ENCODE data around the gene ANKRD12.

The ANKRD12 gene

DNA sequence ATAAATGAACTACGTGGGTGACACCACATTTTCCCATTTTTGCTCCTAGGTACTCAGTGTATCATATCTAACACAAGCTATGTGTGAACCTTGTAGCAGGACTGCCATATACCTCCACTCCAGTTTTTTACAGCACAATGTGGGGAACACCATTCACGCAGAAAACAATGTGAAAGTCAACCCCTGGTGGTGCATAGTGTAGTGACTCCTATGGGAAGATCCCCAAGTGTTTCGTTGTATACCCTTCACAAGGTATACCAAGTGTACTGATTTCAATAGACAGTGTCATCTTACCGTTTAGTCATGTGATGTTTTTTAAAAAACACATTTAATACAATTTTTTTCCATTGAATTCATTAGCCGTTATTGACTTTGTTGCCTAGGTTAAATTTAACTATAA is 68.1 kb downstream of the ANKRD12 start:
- no peaks in the 10 kb centered on the region for H3K9me3 Mint-ChIP-seq
- H3K4me1 Mint-ChIP-seq (ENCODE audit: low read depth): peaks cover 15% of the 10 kb centered on the region
- no peak overlapping the region for H3K27ac Mint-ChIP-seq
- H3K4me3 Mint-ChIP-seq: no peak overlapping the region
- peaks cover 68% of the 10 kb centered on the region for H3K36me3 Mint-ChIP-seq (ENCODE audit: low read depth)
- DNase-seq: no peak
- no peaks in the 10 kb centered on the region for H3K27me3 Mint-ChIP-seq

DNA sequence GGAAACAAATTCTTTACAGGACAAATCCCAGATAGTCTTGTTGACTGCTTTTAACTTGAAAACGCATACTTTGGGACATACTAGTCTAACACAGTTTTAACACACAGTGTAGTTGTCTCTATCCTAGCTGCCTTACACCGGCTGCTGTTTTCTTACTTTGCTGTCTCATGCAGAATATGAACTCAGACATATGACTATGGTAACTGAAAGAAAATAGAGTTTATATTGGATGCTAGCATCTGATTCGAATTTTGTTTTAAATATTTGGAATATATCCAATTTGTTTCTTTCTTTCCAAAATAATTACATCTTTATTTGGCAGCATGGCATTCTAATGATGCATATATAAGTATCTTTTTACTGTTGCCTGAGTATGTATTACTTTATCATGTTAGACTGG is 69.8 kb downstream of the ANKRD12 start:
- Mint-ChIP-seq H3K27me3 (no peaks in the 10 kb centered on the region), H3K9me3 (no peaks in the 10 kb centered on the region), H3K27ac (no peak overlapping the region), H3K4me3 (no peak overlapping the region), H3K4me1 (ENCODE audit: low read depth) (peaks cover 23% of the 10 kb centered on the region), H3K36me3 (ENCODE audit: low read depth) (peaks cover 79% of the 10 kb centered on the region)
- DNase-seq: no peak

DNA sequence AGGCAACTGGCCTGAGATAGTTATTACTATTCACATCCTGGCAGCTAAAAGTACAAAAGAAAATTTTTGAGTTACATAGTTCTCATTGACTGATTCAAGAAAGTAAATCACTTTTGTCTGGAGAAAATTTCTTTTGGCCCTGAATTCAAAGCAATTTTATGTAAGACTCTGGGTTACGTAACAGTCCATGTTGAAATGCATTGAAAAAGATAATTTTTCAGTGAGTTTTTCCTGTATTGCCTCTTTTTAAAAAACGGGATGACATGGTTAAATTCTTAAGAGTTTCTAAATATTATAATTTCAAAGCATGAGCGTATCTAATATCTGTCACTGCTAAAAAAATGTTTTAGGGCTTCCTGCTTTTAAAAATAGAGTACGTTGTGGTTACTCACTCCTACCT is 72.7 kb downstream of the ANKRD12 start:
- H3K4me1 Mint-ChIP-seq (ENCODE audit: low read depth): peaks cover 29% of the 10 kb centered on the region
- H3K27me3 Mint-ChIP-seq: no peaks in the 10 kb centered on the region
- H3K36me3 Mint-ChIP-seq (ENCODE audit: low read depth): peaks cover 78% of the 10 kb centered on the region
- peak overlapping the region; percentile 30 for H3K27ac Mint-ChIP-seq
- DNase-seq: no peak
- H3K9me3 Mint-ChIP-seq: no peaks in the 10 kb centered on the region
- H3K4me3 Mint-ChIP-seq: no peak overlapping the region

DNA sequence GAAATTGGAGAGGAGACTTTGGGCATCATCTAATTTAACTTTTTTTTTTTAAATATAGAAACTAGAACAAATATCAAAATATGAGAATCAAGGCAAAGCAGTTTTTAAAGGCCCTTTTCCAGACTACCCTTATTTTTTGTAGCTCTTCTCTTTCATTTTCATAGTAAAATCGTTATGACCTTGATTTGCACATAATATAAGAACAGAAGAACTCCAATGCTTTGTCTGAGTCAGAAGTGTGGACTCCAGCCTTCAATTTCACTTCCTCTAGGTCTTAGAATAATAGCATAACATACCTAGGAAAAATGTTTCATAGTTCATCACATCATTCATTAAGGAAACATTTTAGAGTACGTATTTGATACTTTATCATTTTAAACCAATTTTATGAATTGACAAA is 74.4 kb downstream of the ANKRD12 start:
- Mint-ChIP-seq H3K4me1 (ENCODE audit: low read depth) (peaks cover 23% of the 10 kb centered on the region), H3K4me3 (no peak overlapping the region), H3K36me3 (ENCODE audit: low read depth) (peaks cover 78% of the 10 kb centered on the region), H3K27me3 (no peaks in the 10 kb centered on the region), H3K27ac (no peak overlapping the region), H3K9me3 (no peaks in the 10 kb centered on the region)
- DNase-seq: no peak

DNA sequence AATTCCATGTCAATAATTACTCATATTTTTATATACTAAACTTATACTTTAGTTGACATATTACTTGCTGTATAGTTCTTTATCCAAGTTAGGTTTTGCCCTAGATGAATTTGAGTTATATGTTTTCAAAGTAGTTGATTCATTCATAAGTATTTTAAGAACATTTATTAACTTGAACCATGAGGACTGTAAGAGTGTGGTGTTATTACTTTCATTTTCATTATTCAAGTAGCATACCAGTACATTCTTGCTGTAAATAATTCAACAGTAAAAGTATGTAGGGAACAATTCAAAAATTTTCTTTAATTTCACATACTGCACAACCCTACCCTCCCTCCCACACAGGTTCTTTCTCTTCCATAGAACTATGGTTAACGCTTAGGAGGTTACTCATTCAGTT is 75.4 kb downstream of the ANKRD12 start:
- Mint-ChIP-seq H3K27ac (no peak overlapping the region), H3K36me3 (ENCODE audit: low read depth) (peaks cover 87% of the 10 kb centered on the region), H3K4me3 (no peak overlapping the region), H3K27me3 (no peaks in the 10 kb centered on the region), H3K4me1 (ENCODE audit: low read depth) (peaks cover 26% of the 10 kb centered on the region), H3K9me3 (no peaks in the 10 kb centered on the region)
- no peak for DNase-seq

DNA sequence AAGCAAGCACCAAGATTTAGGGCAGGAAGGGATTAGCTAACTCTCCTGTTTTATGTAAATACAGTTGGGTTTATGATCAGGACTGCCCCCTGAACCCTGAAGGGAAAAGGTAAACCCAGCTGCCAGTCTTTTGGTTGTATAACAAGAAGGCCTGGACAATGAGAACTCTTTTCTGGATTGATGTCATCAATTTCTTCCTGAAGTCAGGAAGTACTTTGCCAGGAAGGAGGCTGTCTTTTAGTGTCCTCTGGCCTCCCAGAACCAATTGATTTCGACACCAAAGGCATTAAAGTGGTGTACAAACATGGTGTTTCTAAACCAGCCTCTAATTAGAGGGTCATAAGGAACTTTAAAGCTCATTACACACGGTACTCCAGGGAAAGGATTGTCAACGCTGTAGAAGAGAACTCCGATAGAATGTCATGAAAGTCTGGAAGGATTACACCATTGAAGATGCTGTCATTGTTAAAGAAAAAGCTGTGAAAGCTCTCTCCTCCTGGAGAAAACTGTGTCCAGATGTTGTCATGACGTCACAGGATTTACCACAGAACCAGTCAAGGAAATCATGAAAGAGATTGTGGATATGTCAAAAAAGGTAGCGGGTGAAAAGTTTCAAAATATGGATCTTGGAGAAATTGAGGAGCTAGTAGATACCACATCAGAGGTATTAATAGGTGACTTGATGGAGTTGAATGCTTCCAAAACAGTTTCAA is 78.8 kb downstream of the ANKRD12 start:
- H3K36me3 Mint-ChIP-seq (ENCODE audit: low read depth): peaks cover 90% of the 10 kb centered on the region
- no peak for DNase-seq
- H3K9me3 Mint-ChIP-seq: no peaks in the 10 kb centered on the region
- H3K27me3 Mint-ChIP-seq: no peaks in the 10 kb centered on the region
- H3K27ac Mint-ChIP-seq: peak overlapping the region; percentile 19
- H3K4me3 Mint-ChIP-seq: no peak overlapping the region
- peaks cover 21% of the 10 kb centered on the region for H3K4me1 Mint-ChIP-seq (ENCODE audit: low read depth)

DNA sequence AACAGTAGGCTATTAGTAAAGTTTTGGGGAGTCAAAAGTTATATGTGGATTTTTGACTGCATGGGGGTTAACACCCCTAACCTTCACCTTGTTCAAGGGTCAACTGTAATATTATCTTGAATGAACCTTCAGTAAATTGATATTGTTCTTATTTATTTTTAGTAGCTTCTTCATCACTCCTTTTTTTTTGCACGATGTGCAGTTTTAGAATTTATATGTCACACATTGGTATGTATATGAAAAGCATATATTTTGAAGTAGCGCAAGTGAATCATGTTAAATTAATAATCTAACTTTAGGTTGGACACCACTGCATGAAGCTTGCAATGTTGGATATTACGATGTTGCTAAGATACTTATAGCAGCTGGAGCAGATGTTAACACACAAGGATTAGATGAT is 79.9 kb downstream of the ANKRD12 start:
- H3K27ac Mint-ChIP-seq: no peak overlapping the region
- H3K4me1 Mint-ChIP-seq (ENCODE audit: low read depth): peaks cover 16% of the 10 kb centered on the region
- peaks cover 90% of the 10 kb centered on the region for H3K36me3 Mint-ChIP-seq (ENCODE audit: low read depth)
- no peak for DNase-seq
- no peak overlapping the region for H3K4me3 Mint-ChIP-seq
- H3K9me3 Mint-ChIP-seq: no peaks in the 10 kb centered on the region
- H3K27me3 Mint-ChIP-seq: no peaks in the 10 kb centered on the region

DNA sequence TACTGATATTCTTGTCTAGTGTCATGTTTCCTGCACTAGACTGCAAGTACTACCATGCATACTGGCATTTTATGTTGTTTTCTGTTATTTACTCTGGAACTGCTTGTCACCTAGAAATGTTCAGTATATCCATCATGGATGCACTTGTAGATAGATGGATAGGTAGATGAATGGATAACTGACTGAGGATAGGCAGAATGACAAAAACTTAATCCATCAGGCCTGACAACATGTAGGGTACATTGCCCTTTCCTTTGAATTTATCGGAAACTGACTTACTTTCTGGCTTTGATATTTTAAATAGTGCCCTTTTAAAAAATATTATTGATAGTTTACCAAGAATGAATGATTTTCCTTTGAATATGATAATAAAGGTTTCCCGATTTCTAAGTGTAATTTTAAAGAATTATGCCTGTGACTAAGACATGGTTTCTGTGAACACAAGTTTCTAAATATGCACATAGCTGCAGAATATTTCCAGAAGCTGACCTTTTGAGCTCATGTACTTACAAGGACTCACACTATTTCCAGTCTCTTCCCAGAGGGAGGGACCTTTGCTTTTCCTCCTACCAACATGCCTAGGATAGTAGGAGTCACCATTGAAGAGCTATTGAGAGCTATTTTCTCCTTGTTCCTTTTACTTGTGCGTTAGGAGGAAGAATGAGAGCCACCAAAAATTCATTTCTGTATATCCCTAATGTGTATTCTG is 81.3 kb downstream of the ANKRD12 start:
- peaks cover 13% of the 10 kb centered on the region for H3K4me1 Mint-ChIP-seq (ENCODE audit: low read depth)
- DNase-seq: no peak
- no peaks in the 10 kb centered on the region for H3K9me3 Mint-ChIP-seq
- H3K4me3 Mint-ChIP-seq: no peak overlapping the region
- peaks cover 92% of the 10 kb centered on the region for H3K36me3 Mint-ChIP-seq (ENCODE audit: low read depth)
- H3K27me3 Mint-ChIP-seq: no peaks in the 10 kb centered on the region
- H3K27ac Mint-ChIP-seq: no peak overlapping the region

DNA sequence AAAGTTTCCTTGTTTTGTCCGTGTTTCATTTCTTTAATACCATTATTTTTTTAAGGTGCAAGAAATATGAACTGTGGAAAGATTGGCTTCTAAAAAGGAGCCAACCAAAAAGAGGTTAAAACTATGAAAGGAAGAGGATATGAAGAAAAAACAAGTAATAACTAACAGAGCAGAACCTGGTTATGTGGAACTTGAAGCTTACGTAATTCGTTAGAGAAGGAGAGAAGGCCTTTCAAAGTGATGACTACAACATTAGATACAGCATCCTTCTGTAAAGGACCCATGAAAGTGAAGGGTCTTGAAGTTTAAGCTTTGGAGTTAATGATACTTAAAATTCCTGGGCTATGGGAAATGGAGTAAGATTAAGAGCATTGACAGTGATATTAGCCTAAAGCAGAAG is 84.5 kb downstream of the ANKRD12 start:
- H3K9me3 Mint-ChIP-seq: no peaks in the 10 kb centered on the region

DNA sequence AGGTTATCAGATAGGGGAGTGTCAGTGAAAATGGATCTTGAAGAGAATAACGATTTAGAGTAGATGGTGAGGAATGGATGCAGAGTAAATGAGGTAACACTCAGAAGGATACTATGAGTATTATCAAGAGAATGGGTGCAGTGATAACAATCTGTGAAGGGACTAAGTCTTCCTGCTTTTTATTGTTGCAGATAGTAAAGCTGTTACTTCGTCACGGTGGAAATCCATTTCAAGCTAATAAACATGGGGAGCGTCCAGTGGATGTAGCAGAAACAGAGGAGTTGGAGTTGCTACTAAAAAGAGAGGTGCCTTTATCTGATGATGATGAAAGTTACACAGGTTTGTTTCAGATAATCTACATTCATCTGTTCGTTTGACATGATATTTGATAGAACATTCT is 85.1 kb downstream of the ANKRD12 start:
- H3K4me3 Mint-ChIP-seq: no peak overlapping the region
- H3K27ac Mint-ChIP-seq: no peak overlapping the region
- no peaks in the 10 kb centered on the region for H3K27me3 Mint-ChIP-seq

More for the DNA sequence above, 84.5 kb downstream of the ANKRD12 start:
- Mint-ChIP-seq H3K36me3 (ENCODE audit: low read depth) (peaks cover 94% of the 10 kb centered on the region), H3K4me3 (no peak overlapping the region), H3K27me3 (no peaks in the 10 kb centered on the region), H3K27ac (no peak overlapping the region), H3K4me1 (ENCODE audit: low read depth) (peaks cover 17% of the 10 kb centered on the region)
- no peak for DNase-seq

DNA sequence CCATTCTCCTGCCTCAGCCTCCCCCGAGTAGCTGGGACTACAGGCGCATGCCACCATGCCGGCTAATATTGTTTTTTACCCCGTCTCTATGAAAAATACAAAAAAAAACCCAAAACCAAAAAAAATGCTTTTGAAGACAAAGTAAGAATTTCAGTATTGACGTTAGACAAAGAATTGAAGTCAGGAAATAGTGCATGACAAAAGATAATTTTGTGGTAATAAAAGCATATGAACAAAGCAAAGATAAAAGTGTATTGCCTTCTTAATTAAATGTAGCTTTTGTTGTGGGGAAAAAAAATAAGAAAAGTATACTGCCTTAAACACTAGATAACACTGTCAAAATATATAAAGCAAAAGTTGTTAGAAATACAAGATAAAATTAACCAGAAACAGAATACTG is 86.8 kb downstream of the ANKRD12 start:
- H3K4me3 Mint-ChIP-seq: no peak overlapping the region
- no peak overlapping the region for H3K27ac Mint-ChIP-seq
- H3K4me1 Mint-ChIP-seq (ENCODE audit: low read depth): peaks cover 25% of the 10 kb centered on the region
- H3K9me3 Mint-ChIP-seq: no peaks in the 10 kb centered on the region
- no peaks in the 10 kb centered on the region for H3K27me3 Mint-ChIP-seq
- DNase-seq: no peak
- peaks cover 93% of the 10 kb centered on the region for H3K36me3 Mint-ChIP-seq (ENCODE audit: low read depth)

More for the DNA sequence above, 85.1 kb downstream of the ANKRD12 start:
- Mint-ChIP-seq H3K4me1 (ENCODE audit: low read depth) (peaks cover 19% of the 10 kb centered on the region), H3K36me3 (ENCODE audit: low read depth) (peaks cover 94% of the 10 kb centered on the region), H3K9me3 (no peaks in the 10 kb centered on the region)
- no peak for DNase-seq

DNA sequence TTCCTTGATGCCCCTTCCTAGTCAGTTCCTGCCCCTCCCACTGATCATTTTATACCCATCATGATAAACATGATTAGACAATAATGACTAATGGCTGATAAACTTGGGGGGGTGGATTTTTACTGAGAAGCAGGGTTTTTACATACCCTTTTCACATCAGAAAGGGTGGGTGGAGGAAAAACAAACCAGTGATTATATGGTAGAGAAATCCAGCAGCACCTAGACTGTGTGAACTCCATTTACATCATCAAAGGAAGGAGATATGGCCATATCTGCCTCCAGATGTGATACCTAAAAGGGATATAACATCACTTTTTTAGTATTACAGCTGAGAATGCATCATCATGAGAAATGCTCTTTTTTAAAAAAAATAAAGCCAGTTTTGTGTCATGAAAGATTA is 89.9 kb downstream of the ANKRD12 start:
- peaks cover 93% of the 10 kb centered on the region for H3K36me3 Mint-ChIP-seq (ENCODE audit: low read depth)

DNA sequence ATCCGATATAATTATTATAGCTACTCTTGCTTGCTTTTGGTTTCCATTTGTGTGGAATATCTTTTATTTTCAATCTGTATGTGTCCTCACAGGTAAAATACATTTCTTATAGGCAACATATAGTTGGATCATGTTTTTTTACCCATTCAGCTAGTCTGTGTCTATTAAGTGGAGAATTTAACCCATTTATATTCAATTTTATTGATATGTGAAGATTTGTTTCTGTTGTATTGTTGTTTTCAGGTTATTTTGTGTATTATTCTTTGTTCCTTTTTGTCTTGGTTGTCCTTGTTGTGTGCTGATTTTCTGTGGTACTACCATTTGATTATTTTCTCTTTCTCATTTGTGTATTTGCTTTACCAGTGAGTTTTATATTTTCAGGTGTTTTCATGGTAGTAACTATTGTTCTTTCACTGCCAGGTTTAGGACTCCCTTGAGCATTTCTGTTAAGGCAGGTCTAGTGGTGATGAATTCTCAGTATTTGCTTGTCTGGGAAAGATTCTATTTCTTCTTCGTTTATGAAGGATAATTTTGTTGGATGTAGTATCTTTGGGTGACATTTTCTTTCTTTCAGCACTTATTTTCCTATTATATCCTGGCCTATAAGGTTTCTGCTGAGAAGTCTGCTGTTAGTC is 95.4 kb downstream of the ANKRD12 start:
- H3K4me1 Mint-ChIP-seq (ENCODE audit: low read depth): peaks cover 37% of the 10 kb centered on the region
- H3K27ac Mint-ChIP-seq: no peak overlapping the region
- no peaks in the 10 kb centered on the region for H3K27me3 Mint-ChIP-seq
- peaks cover 14% of the 10 kb centered on the region for H3K9me3 Mint-ChIP-seq
- H3K4me3 Mint-ChIP-seq: no peak overlapping the region
- H3K36me3 Mint-ChIP-seq (ENCODE audit: low read depth): peaks cover 93% of the 10 kb centered on the region
- no peak for DNase-seq

More for the DNA sequence above, 89.9 kb downstream of the ANKRD12 start:
- H3K9me3 Mint-ChIP-seq: peaks cover 6% of the 10 kb centered on the region
- no peaks in the 10 kb centered on the region for H3K27me3 Mint-ChIP-seq
- peaks cover 45% of the 10 kb centered on the region for H3K4me1 Mint-ChIP-seq (ENCODE audit: low read depth)
- H3K4me3 Mint-ChIP-seq: no peak overlapping the region
- no peak for DNase-seq
- no peak overlapping the region for H3K27ac Mint-ChIP-seq

DNA sequence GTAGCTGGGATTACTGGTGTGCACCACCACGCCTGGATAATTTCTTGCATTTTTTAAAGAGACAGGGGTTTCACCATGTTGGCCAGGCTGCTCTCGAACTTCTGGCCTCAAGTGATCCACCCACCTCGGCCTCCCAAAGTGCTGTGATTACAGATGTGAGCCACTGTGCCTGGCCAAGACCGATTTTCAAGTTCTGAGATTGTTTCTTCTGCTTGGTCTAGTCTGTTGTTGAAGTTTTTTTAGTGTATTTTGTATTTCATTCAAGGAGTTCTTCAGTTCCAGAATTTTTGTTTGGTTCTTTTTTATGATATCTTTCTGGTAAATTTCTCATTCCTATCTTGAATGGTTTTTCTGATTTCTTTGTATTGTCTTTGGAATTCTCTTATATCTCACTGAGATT is 96.4 kb downstream of the ANKRD12 start:
- H3K4me3 Mint-ChIP-seq: no peak overlapping the region
- no peaks in the 10 kb centered on the region for H3K27me3 Mint-ChIP-seq
- H3K9me3 Mint-ChIP-seq: peaks cover 14% of the 10 kb centered on the region
- no peak overlapping the region for H3K27ac Mint-ChIP-seq
- no peak for DNase-seq
- H3K4me1 Mint-ChIP-seq (ENCODE audit: low read depth): peaks cover 34% of the 10 kb centered on the region
- peaks cover 95% of the 10 kb centered on the region for H3K36me3 Mint-ChIP-seq (ENCODE audit: low read depth)
